K562 (cell line): ENCODE measurements around the gene PTPN18. TPM values are rescaled to one million over a fixed set of nuclear protein-coding genes. Genes with fewer than 3 reads are reported as not detected.
A peak's percentile ranks its signal among the peaks of the same experiment; 100 is the strongest.

Source experiments
- ATAC-seq: fragments of 200-7000 bp; cut with Tn5 transposase; 3 replicates; pipeline ENCODE4 v1.9.1; 2020; ENCODE audit warnings: moderate library complexity
- BruUV-seq: library from RNA; stranded (reverse); fragments of 400-500 nt; replicated peaks from 2 replicates; lab custom pipeline; 2021; lab: Mats Ljungman, UMichigan
- CTCF ChIA-PET: fragments of 300-600 bp; formaldehyde crosslinking; extraction: SDS; loops from one replicate; lab custom pipeline; 2021; ENCODE audit warnings: low intra/inter-chr PET ratio; lab: Yijun Ruan, JAX
- POLR2A ChIA-PET: fragments of 300-600, 350-650 bp; sonication (Branson Sonifier 250); formaldehyde crosslinking; extraction: SDS; loops from one replicate; lab custom pipeline; 2021; ENCODE audit warnings: antibody characterized with exemption, inconsistent platforms; lab: Yijun Ruan, JAX
- DNase-seq, 4 experiments: peaks; one replicate each; pipeline versions ENCODE4 v3.0.0 to v3.0.0-alpha.2; 2011 to 2018; ENCODE audit warnings: low spot score in 3 of 4, mixed read lengths in 3 of 4; ENCODE audit errors: extremely low read depth in 1 of 4
- FAIRE-seq: peaks from 2 replicates; lab custom pipeline; 2011; peaks lifted over from hg19 to GRCh38; lab: Jason Lieb, UNC
- H2AFZ ChIP-seq: 2 replicates; pipeline ENCODE4 v1.6.0; 2011; ENCODE audit warnings: low read depth, low read length, control low read depth, inconsistent platforms
- H3K27ac ChIP-seq: fragments of 200-600 bp; 3 replicates; pipeline ENCODE4 v1.8.0; 2011; ENCODE audit warnings: low read depth, mild to moderate bottlenecking, control low read depth, inconsistent platforms, low read length, moderate library complexity, mixed read lengths; ENCODE audit errors: extremely low read depth
- H3K27me3 ChIP-seq, 2 experiments: fragments of 300-600 bp in 1 of 2; 2 replicates in 1 of 2; 3 replicates in 1 of 2; pipeline versions ENCODE4 v1.6.0 to v1.8.0; 2011; ENCODE audit warnings: inconsistent platforms in 2 of 2, low read length in 2 of 2, mild to moderate bottlenecking in 1 of 2, mixed read lengths in 1 of 2, moderate library complexity in 1 of 2; ENCODE audit not compliant: control insufficient read depth in 2 of 2, insufficient read depth in 2 of 2
- H3K36me3 ChIP-seq: fragments of 300-600 bp; 3 replicates; pipeline ENCODE4 v1.8.0; 2011; ENCODE audit warnings: mild to moderate bottlenecking, low read length, inconsistent platforms; ENCODE audit not compliant: control insufficient read depth, insufficient read depth
- H3K4me1 ChIP-seq, 2 experiments: fragments of 200-600 bp in 1 of 2; replicated peaks in 1 of 2; 2 replicates in 1 of 2; 3 replicates in 1 of 2; pipeline versions ENCODE4 v1.5.1 to v1.8.0; 2011; ENCODE audit warnings: inconsistent platforms in 2 of 2, low read length in 2 of 2, mild to moderate bottlenecking in 1 of 2, mixed read lengths in 1 of 2, moderate library complexity in 1 of 2; ENCODE audit not compliant: control insufficient read depth in 2 of 2, insufficient read depth in 2 of 2
- H3K4me2 ChIP-seq: 2 replicates; pipeline ENCODE4 v1.6.1; 2011; ENCODE audit warnings: low read length, control low read depth, inconsistent platforms, mixed read lengths; ENCODE audit not compliant: insufficient read depth
- H3K4me3 ChIP-seq: fragments of 200-600 bp; sonication (generic), shearing (Covaris generic); 2 replicates; pipeline ENCODE4 v1.5.1; 2016; ENCODE audit warnings: control low read depth, inconsistent platforms
- H3K79me2 ChIP-seq: fragments of 200-600 bp; 3 replicates; pipeline ENCODE4 v1.8.0; 2011; ENCODE audit warnings: low read length, inconsistent platforms; ENCODE audit not compliant: control insufficient read depth, insufficient read depth
- H3K9ac ChIP-seq, 2 experiments: 2 replicates each; pipeline versions ENCODE4 v1.6.0 to v1.6.1; 2011; ENCODE audit warnings: low read depth in 2 of 2, low read length in 2 of 2, control low read depth in 1 of 2, inconsistent platforms in 1 of 2, mild to moderate bottlenecking in 1 of 2, mixed read lengths in 1 of 2; ENCODE audit not compliant: insufficient read depth in 1 of 2
- H3K9me1 ChIP-seq: one replicate; pipeline ENCODE4 v1.6.0; 2011; ENCODE audit warnings: inconsistent platforms, mild to moderate bottlenecking, low read length, moderate library complexity; ENCODE audit not compliant: control insufficient read depth, insufficient read depth
- H3K9me3 ChIP-seq: replicated peaks from 2 replicates; pipeline ENCODE4 v1.5.1; 2011; ENCODE audit warnings: low read depth, low read length, inconsistent platforms; ENCODE audit not compliant: control insufficient read depth, insufficient read depth
- H4K20me1 ChIP-seq: replicated peaks from 2 replicates; pipeline ENCODE4 v1.6.1; 2011; ENCODE audit warnings: low read length, inconsistent platforms, mixed read lengths; ENCODE audit not compliant: control insufficient read depth, insufficient read depth
- ATF6 ChIP-seq: sonication (generic); formaldehyde crosslinking; IDR thresholded peaks from 2 replicates; pipeline ENCODE4 v1.4.0; 2020; ENCODE audit warnings: mild to moderate bottlenecking, missing genetic modification reagents
- BRD4 ChIP-seq: fragments of 200-600 bp; sonication (generic); IDR thresholded peaks from 2 replicates; pipeline ENCODE4 v1.6.1; 2017; ENCODE audit warnings: inconsistent platforms
- CUX1 ChIP-seq: fragments of 200-800 bp; sonication (Bioruptor generic); IDR thresholded peaks from 2 replicates; pipeline ENCODE4 v1.6.1; 2016; ENCODE audit warnings: missing genetic modification characterization, missing compliant biosample characterization
- HNRNPH1 ChIP-seq: fragments of 200-400 bp; formaldehyde crosslinking; optimal IDR thresholded peaks from 2 replicates; pipeline ENCODE3; 2017; ENCODE audit warnings: low read depth, mild to moderate bottlenecking, low read length, moderate library complexity
- KDM4B ChIP-seq, 2 experiments: fragments of 450-650 bp in 1 of 2; sonication (generic) in 1 of 2; IDR thresholded peaks; 2 replicates each; pipeline ENCODE4 v1.6.1; 2016 to 2017; ENCODE audit warnings: borderline replicate concordance in 2 of 2, antibody characterized with exemption in 1 of 2, low read depth in 1 of 2, mild to moderate bottlenecking in 1 of 2
- NCOA4 ChIP-seq: fragments of 450-650 bp; IDR thresholded peaks from 2 replicates; pipeline ENCODE4 v1.6.1; 2018; ENCODE audit warnings: mild to moderate bottlenecking; ENCODE audit not compliant: partially characterized antibody
- NFRKB ChIP-seq: fragments of 450-650 bp; IDR thresholded peaks from 2 replicates; pipeline ENCODE4 v1.6.1; 2016; ENCODE audit warnings: low read depth
- NFYB ChIP-seq: IDR thresholded peaks from 2 replicates; pipeline ENCODE4 v1.6.1; 2011; ENCODE audit warnings: mild to moderate bottlenecking, moderate library complexity; ENCODE audit not compliant: insufficient read length; ENCODE audit errors: extremely low read depth
- NR3C1 ChIP-seq: sonication (generic); formaldehyde crosslinking; IDR thresholded peaks from 2 replicates; pipeline ENCODE4 v1.8.1; 2022; ENCODE audit warnings: missing genetic modification reagents
- PYGO2 ChIP-seq: fragments of 450-650 bp; IDR thresholded peaks from 2 replicates; pipeline ENCODE4 v1.6.1; 2016; ENCODE audit warnings: mild to moderate bottlenecking, missing genetic modification characterization, moderate library complexity, missing compliant biosample characterization
- TFAM ChIP-seq: fragments of 250-450 bp; sonication (Bioruptor Pico); conservative IDR thresholded peaks from 2 replicates; pipeline ENCODE4 v1.5.0; 2021; ENCODE audit warnings: mild to moderate bottlenecking, moderate library complexity
- ZBED1 ChIP-seq: IDR thresholded peaks from 2 replicates; pipeline ENCODE4 v1.6.1; 2014
- ZBTB2 ChIP-seq: fragments of 450-650 bp; IDR thresholded peaks from 2 replicates; pipeline ENCODE4 v1.6.1; 2016; ENCODE audit warnings: antibody characterized with exemption
- ZNF23 ChIP-seq: fragments of 250-450 bp; sonication (Bioruptor Pico); IDR thresholded peaks from 2 replicates; pipeline ENCODE4 v1.4.0; 2020; ENCODE audit warnings: mild to moderate bottlenecking
- WGBS: fragments of 100-300 bp; shearing (Covaris generic); methylation state at CpG from one replicate; pipeline ENCODE4 v1.1.6; 2016; ENCODE audit warnings: low coverage, mixed read lengths; ENCODE audit not compliant: insufficient coverage; ENCODE audit errors: missing lambda C conversion rate; 5-methylcytosine and 5-hydroxymethylcytosine counted together
- in situ Hi-C: fragments of 300-500 bp; cut with MboI; formaldehyde crosslinking; loops from 4 replicates; pipeline ENCODE4 v1.15.0; 2018; ENCODE audit warnings: inconsistent platforms, mixed read lengths
- intact Hi-C: fragments of 100-400 bp; cut with micrococcal nuclease; formaldehyde crosslinking; loops from 2 replicates; pipeline ENCODE4 v1.14.2; 2022
- polyA plus RNA-seq, 8 experiments: library from polyadenylated mRNA; depleted of rRNA in 4 of 8; stranded (reverse) in 5 of 8; unstranded in 3 of 8; fragments of >200 nt; fragmentation: Nextera tagmentation in 2 of 8; fragmentation: Illumina TruSeq in 1 of 8; extraction: Ambion mirVana in 2 of 8; extraction: Trizol in 1 of 8; gene quantifications; 2 replicates each; pipeline versions ENCODE4 v1.2.1 to v1.2.3, GENCODE V29; 2011 to 2014; ENCODE audit warnings: inconsistent platforms in 1 of 8, missing spikeins in 1 of 8
- total RNA-seq, 7 experiments: library from RNA; depleted of rRNA in 6 of 7; stranded (reverse); fragments of >200 nt in 6 of 7; fragmentation: Illumina TruSeq in 2 of 7; extraction: Trizol in 2 of 7; gene quantifications; 2 replicates each; pipeline versions ENCODE4 v1.2.1 to v1.2.3, GENCODE V29; 2011 to 2021; ENCODE audit warnings: low replicate concordance in 1 of 7

The PTPN18 gene
- total and polyA plus RNA-seq, 9 of the 15 experiments (the other 6 are each of a cell fraction or from before 2014, with no cell fraction given), result 11.6 to 90.7 (median 49.6) TPM

GRCh38 chr2:130373808-130374365, 18.0 kb downstream of the PTPN18 start:
- Histone ChIP-seq H3K27ac (no peak overlapping the region), H3K27me3 (no peaks in the 10 kb centered on the region), H3K79me2 (peaks cover 44% of the 10 kb centered on the region), H3K4me3 (no peak overlapping the region), H3K4me2 (peak overlapping the region; percentile 88), H4K20me1 (no peaks in the 10 kb centered on the region), H3K9me3 (peaks cover 2% of the 10 kb centered on the region; the same call in 1 of the 2 replicates), H3K4me1 (peaks cover 44 to 49% of the 10 kb centered on the region in 2 experiments), H3K9me1 (no peaks in the 10 kb centered on the region), H3K36me3 (peaks cover 41% of the 10 kb centered on the region; the same call in 2 of the 3 replicates), H2AFZ (no peak overlapping the region), H3K9ac (peak overlapping the region; percentile 88 to 98; a peak in 3 of 4 replicates)
- intact Hi-C loops (no loop called here), in situ Hi-C loops (no loop called here)
- CTCF ChIA-PET, result no interaction called here
- ATAC-seq (no peak), FAIRE-seq (no peak), DNase-seq (no peak)
- POLR2A ChIA-PET, result interaction anchor here (1.5 to 1.6 kb wide), 2 partner anchors 22 to 32 kb away, joined by 3 to 6 read pairs; partner anchors contain the start of gene IMP4
- no TSS peak for BruUV-seq
- TF ChIP-seq TFAM (no peak), PYGO2 (tag) (no peak), ZBTB2 (no peak), NR3C1 (no peak), KDM4B (IDR thresholded peaks at IDR 0.05; ENCODE audit: borderline replicate concordance in 2 of 2, low read depth in 1 of 2) (no peak), CUX1 (CRISPR knock-in tag) (no peak), NFRKB (no peak), HNRNPH1 (no peak), NFYB (no peak), ZNF23 (CRISPR knock-in tag) (no peak), NCOA4 (no peak), ZBED1 (no peak), ATF6 (CRISPR knock-in tag) (no peak), BRD4 (no peak)
- WGBS, result 44% methylated on average over 1 of the region's 3 CpGs
